Cardiac muscle cell (in vitro differentiated cells and primary cell): ENCODE results near the gene PTPN14. TPM values are rescaled to one million over a fixed set of nuclear protein-coding genes. Genes with fewer than 3 reads are reported as not detected.
"Not testable (repeated sequence)": the region's sequence is repeated elsewhere in the genome, so short reads cannot be mapped to it uniquely, and the experiment has no call there.

ENCODE experiments used
- DNase-seq, 2 donors: peaks; one replicate each; pipeline versions ENCODE4 v3.0.0 to v3.0.0-alpha.2; 2010 to 2017; ENCODE audit warnings: low read depth in 1 of 2, low spot score in 1 of 2
- H3K27ac ChIP-seq: fragments of 200-600 bp; sonication (generic); 2 replicates; pipeline ENCODE4 v1.5.1; 2016
- H3K27me3 ChIP-seq: fragments of 200-600 bp; sonication (generic); 2 replicates; pipeline ENCODE4 v1.6.0; 2016; ENCODE audit warnings: control low read depth
- H3K36me3 ChIP-seq: fragments of 200-600 bp; sonication (generic); 2 replicates; pipeline ENCODE4 v1.5.1; 2016; ENCODE audit warnings: control low read depth
- H3K4me1 ChIP-seq: fragments of 200-600 bp; sonication (generic); 2 replicates; pipeline ENCODE4 v1.8.1; 2017; ENCODE audit warnings: low read depth, mild to moderate bottlenecking, mixed run types
- H3K4me3 ChIP-seq: fragments of 200-600 bp; sonication (generic); 2 replicates; pipeline ENCODE4 v1.5.1; 2016; ENCODE audit warnings: mild to moderate bottlenecking
- H3K9me3 ChIP-seq: fragments of 200-600 bp; sonication (generic); 2 replicates; pipeline ENCODE4 v1.5.1; 2017; ENCODE audit warnings: low read depth, mild to moderate bottlenecking, control low read depth
- polyA plus RNA-seq: library from polyadenylated mRNA; unstranded; fragments of >200 nt; fragmentation: Nextera tagmentation; extraction: Ambion mirVana; gene quantifications from 2 replicates; pipeline ENCODE4 v1.2.1, GENCODE V29; 2016
- total RNA-seq: library from RNA; depleted of rRNA; stranded (reverse); fragments of >200 nt; gene quantifications from 2 replicates; pipeline ENCODE4 v1.2.3, GENCODE V29; 2016
- TF ChIP-seq, protein P1 (sequence below): IDR thresholded peaks from 2 replicates; pipeline ENCODE4 v1.5.1; 2012; ENCODE audit warnings: low read depth, mild to moderate bottlenecking, low read length

Gene PTPN14
- total and polyA plus RNA-seq, 2 experiments from 2014 or later: 4.6 to 5.4 TPM

DNA sequence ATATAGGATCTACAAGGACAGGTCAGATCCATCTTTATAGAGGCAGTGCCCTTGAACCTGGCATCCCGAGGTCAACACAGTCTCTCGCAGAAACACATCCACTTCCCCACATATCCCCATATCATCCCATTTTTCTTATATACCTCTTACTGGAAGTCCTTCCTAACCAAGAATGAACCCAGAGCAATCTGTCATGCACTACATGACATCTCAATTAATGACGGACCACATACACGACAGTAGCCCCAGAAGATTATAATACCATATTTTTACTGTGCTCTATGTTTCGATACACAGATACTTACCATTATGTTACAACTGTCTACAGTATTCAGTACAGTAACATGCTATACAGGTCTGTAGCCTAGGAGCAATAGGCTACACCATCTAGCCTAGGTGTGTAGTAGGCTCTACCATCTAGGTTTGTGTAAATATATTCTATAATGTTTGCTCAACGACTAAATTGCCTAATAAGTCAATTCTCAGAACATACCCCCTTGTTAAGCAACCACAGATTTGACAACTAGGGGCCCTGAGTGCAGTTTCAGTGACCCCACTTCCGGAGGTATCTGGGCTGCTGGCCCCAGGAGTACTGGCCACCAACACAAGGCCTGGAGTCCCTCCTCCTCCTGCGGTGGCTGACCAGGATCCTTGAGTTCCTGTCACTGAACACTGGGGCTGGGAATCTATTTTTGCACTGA, 28.1 kb downstream of the PTPN14 start:
- Histone ChIP-seq H3K9me3 (no peaks in the 10 kb centered on the region), H3K27ac (no peak overlapping the region), H3K4me1 (peaks cover 7% of the 10 kb centered on the region), H3K36me3 (no peaks in the 10 kb centered on the region), H3K4me3 (no peak overlapping the region), H3K27me3 (no peaks in the 10 kb centered on the region)
- DNase-seq: no peak
- TF ChIP-seq, protein P1, sequence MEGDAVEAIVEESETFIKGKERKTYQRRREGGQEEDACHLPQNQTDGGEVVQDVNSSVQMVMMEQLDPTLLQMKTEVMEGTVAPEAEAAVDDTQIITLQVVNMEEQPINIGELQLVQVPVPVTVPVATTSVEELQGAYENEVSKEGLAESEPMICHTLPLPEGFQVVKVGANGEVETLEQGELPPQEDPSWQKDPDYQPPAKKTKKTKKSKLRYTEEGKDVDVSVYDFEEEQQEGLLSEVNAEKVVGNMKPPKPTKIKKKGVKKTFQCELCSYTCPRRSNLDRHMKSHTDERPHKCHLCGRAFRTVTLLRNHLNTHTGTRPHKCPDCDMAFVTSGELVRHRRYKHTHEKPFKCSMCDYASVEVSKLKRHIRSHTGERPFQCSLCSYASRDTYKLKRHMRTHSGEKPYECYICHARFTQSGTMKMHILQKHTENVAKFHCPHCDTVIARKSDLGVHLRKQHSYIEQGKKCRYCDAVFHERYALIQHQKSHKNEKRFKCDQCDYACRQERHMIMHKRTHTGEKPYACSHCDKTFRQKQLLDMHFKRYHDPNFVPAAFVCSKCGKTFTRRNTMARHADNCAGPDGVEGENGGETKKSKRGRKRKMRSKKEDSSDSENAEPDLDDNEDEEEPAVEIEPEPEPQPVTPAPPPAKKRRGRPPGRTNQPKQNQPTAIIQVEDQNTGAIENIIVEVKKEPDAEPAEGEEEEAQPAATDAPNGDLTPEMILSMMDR: no peak

DNA sequence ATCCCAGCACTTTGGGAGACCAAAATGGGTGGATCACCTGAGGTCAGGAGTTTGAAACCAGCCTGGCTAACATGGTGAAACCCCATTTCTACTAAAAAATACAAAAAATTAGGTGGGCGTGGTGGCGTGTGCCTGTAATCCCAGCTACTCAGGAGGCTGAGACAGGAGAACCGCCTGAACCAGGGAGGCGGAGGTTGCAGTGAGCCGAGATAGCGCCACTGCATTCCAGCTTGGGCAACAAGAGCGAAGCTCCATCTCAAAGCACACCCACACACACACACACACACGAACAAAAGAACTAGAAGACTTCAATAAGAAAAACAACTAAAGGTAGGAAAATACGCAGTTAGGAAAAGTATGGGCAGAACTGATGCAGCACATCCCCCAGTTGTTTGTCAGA, 29.9 kb downstream of the PTPN14 start:
- not testable (repeated sequence) for H3K36me3 ChIP-seq, H3K27me3 ChIP-seq, H3K4me3 ChIP-seq, H3K27ac ChIP-seq, H3K4me1 ChIP-seq, DNase-seq, H3K9me3 ChIP-seq

DNA sequence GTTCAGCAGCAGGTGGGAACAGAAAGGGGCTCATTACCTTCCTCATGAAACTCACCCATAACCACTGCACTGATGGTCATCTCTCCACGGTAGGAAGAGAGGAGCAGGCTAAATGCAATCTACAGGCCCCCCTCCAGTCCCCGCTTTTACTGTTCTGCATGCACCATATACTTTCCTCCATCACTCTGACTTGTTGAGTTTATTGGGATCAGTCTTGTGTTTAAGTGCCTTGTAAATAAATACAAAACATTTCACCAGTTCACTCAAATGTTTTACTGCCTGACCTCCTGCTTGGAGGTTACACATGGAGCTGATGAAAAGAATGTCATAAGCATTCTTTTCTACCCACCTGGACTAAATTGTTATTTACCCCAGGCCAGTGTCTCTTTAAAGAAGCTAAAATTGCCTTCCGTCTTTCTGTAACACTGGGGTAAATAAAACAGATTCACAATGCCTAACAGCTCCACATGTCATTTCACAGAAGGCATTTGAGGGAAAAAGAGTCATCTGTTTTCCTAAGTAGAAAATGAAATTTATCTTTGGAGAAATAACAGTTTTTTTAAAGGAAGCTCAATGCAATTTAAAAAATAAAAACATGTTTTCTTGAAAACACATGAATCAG, 30.7 kb downstream of the PTPN14 start:
- Histone ChIP-seq H3K36me3 (no peaks in the 10 kb centered on the region), H3K27me3 (no peaks in the 10 kb centered on the region), H3K4me1 (no peaks in the 10 kb centered on the region), H3K4me3 (no peak overlapping the region), H3K27ac (no peak overlapping the region), H3K9me3 (no peaks in the 10 kb centered on the region)
- DNase-seq: no peak
- TF ChIP-seq, protein P1: no peak

DNA sequence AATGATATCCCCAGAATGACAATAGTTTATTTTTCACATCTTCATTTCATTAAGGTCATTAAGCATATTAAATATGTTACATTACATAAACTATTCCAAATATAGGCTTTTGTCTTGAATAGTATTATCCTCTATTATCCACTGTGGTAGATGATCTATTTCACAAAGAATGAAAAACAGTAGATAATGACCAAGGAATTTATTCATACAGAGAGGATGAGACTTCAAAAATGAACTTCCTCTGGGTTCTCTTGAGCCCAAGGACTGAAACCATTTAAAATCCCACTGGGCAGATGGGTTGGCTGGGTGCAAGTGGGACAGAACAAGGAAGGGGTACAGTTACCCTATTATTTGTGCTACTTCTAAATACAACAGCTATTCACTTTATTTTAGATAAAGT, 33.0 kb downstream of the PTPN14 start:
- Histone ChIP-seq H3K27me3 (no peaks in the 10 kb centered on the region), H3K9me3 (no peaks in the 10 kb centered on the region), H3K4me3 (no peak overlapping the region), H3K27ac (no peak overlapping the region), H3K4me1 (no peaks in the 10 kb centered on the region), H3K36me3 (no peaks in the 10 kb centered on the region)
- DNase-seq: peak in 1 of 2 donors; percentile 25
- TF ChIP-seq, protein P1: no peak

DNA sequence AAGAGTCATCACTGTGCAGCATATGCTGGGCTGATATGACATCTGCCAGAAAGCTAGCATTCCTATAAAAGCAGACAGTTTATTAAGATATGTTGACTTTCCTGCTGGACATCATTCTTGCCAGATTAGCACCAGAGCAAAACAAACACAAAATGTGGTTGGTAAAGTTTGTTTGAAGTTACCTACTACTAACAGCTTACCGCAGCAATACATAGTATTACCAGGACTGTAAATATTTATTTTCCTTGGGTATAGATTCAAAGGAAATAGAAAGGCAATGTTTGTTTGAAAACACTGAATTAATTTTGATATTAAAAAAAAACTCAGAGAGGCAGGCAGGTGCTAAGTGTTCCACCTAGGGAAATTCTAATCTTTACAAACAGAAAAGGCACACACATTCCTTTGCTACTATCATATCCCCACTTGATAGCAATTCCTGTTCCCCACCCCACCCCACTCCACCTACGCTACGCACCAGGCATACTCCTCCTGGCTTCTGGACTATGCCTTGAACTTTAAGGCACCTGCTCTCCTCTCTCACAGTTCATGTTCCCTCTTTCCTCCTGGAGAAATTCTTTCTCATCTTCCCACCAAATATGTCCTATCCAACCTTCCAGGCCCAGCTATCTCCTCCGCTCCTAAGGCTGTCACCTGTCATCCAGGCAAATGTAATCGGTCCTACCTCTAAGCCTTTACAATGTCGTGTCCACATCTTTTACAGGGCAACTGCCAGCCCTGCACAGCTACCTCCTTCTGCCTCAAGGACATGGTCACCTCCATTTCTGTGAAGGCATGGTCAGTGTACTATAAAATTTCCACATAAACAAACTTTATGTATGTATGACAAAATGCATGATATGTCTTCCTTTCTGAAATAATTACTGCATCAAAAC, 34.7 kb downstream of the PTPN14 start:
- TF ChIP-seq, protein P1: no peak
- no peak for DNase-seq
- Histone ChIP-seq H3K4me3 (no peak overlapping the region), H3K9me3 (no peaks in the 10 kb centered on the region), H3K27me3 (no peaks in the 10 kb centered on the region), H3K27ac (no peak overlapping the region), H3K36me3 (no peaks in the 10 kb centered on the region), H3K4me1 (no peaks in the 10 kb centered on the region)
